A673 (cell line): ENCODE results near the gene DOCK4.

Source experiments
- CTCF ChIP-seq: fragments of 300-800, 200-600 bp; sonication (generic); conservative IDR thresholded peaks from 2 replicates; pipeline ENCODE4 v1.5.1; 2017; ENCODE audit warnings: low read depth, mild to moderate bottlenecking, antibody characterized with exemption, low read length, moderate library complexity, mixed read lengths
- EZH2 ChIP-seq: fragments of 200-600 bp; sonication (generic); IDR thresholded peaks from 2 replicates; pipeline ENCODE4 v1.6.1; 2017; ENCODE audit warnings: borderline replicate concordance, low read depth, mild to moderate bottlenecking, mixed read lengths, antibody characterized with exemption, low read length; ENCODE audit not compliant: poor library complexity, severe bottlenecking

- TF ChIP-seq CTCF (no peak), EZH2 (no peak)
Observed at GRCh38 chr7:112020800-112021199, 185.4 kb downstream of the DOCK4 start.
